PFSK-1 (cell line): ENCODE results near the gene RETNLB.

Experiments used
- POLR2AphosphoS5 ChIP-seq: IDR thresholded peaks from 2 replicates; pipeline ENCODE4 v1.6.1; 2012; ENCODE audit warnings: low read depth, mild to moderate bottlenecking, control low read depth, low read length, moderate library complexity
- SIN3A ChIP-seq: IDR thresholded peaks from 2 replicates; pipeline ENCODE4 v1.6.1; 2012; ENCODE audit warnings: mild to moderate bottlenecking, low read length, moderate library complexity, borderline replicate concordance; ENCODE audit not compliant: insufficient read depth
- TAF1 ChIP-seq: IDR thresholded peaks from 2 replicates; pipeline ENCODE4 v1.6.1; 2012; ENCODE audit warnings: low read length, control low read depth, borderline replicate concordance; ENCODE audit not compliant: insufficient read depth
- TF ChIP-seq, protein P1 (sequence below), 2 experiments: IDR thresholded peaks; 2 replicates each; pipeline versions ENCODE4 v1.6.1 to v1.8.0; 2011 to 2012; ENCODE audit warnings: low read depth in 2 of 2, low read length in 2 of 2, control low read depth in 1 of 2, inconsistent platforms in 1 of 2, mild to moderate bottlenecking in 1 of 2, moderate library complexity in 1 of 2; ENCODE audit not compliant: insufficient read depth in 1 of 2

DNA sequence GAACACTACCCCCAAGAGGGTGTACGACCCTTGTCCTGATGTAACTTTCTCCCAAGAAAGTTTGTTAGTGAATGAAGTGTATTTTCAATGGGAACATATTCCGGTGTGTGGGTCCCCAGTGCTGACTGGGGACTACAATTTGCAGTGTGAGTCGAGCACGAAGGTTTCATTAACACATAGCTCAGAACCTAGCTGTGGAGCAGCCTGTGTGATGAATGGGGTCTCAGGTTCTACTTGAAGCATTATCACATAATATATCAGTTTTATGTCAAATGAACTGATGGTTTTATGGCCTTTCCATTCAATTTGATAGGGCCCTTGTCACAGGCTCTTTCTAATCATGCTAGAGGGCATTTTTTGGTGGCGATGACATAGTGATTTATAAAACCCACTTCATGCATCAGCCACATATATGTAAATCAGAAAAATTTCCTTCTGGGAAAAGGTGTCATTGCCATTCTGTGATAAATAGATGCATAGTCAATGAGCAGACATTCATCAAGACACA lies 44.1 kb downstream of the RETNLB start:
- TF ChIP-seq POLR2AphosphoS5 (no peak), TAF1 (no peak), SIN3A (no peak)
- TF ChIP-seq, protein P1, sequence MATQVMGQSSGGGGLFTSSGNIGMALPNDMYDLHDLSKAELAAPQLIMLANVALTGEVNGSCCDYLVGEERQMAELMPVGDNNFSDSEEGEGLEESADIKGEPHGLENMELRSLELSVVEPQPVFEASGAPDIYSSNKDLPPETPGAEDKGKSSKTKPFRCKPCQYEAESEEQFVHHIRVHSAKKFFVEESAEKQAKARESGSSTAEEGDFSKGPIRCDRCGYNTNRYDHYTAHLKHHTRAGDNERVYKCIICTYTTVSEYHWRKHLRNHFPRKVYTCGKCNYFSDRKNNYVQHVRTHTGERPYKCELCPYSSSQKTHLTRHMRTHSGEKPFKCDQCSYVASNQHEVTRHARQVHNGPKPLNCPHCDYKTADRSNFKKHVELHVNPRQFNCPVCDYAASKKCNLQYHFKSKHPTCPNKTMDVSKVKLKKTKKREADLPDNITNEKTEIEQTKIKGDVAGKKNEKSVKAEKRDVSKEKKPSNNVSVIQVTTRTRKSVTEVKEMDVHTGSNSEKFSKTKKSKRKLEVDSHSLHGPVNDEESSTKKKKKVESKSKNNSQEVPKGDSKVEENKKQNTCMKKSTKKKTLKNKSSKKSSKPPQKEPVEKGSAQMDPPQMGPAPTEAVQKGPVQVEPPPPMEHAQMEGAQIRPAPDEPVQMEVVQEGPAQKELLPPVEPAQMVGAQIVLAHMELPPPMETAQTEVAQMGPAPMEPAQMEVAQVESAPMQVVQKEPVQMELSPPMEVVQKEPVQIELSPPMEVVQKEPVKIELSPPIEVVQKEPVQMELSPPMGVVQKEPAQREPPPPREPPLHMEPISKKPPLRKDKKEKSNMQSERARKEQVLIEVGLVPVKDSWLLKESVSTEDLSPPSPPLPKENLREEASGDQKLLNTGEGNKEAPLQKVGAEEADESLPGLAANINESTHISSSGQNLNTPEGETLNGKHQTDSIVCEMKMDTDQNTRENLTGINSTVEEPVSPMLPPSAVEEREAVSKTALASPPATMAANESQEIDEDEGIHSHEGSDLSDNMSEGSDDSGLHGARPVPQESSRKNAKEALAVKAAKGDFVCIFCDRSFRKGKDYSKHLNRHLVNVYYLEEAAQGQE (IDR thresholded peaks at IDR 0.05; ENCODE audit: insufficient read depth in 1 of 2, low read depth in 2 of 2, low read length in 2 of 2): no peak
